Heart left ventricle (tissue), 16 donors: Measurements from ENCODE around the gene GSG1L. TPM values are rescaled to one million over a fixed set of nuclear protein-coding genes. Genes with fewer than 3 reads are reported as not detected.

Experiments used
- ATAC-seq, 4 donors: fragments of 200-7000 bp; cut with Tn5 transposase; one replicate each; pipeline ENCODE4 v1.9.1; 2020 to 2022; ENCODE audit warnings: moderate library complexity in 4 of 4, mild to moderate bottlenecking in 3 of 4, moderate number of reproducible peaks in 1 of 4
- DNase-seq, 5 donors: peaks; one replicate each; pipeline ENCODE4 v3.0.0-alpha.2; 2020
- H3K27ac ChIP-seq, 12 donors: fragments of 200-600 bp; sonication (generic) in 4 of 12; one replicate each; pipeline versions ENCODE4 v1.5.0 to v1.8.0; 2016 to 2022; ENCODE audit warnings: mild to moderate bottlenecking in 2 of 12
- H3K27me3 ChIP-seq, 9 donors: fragments of 200-600 bp; sonication (generic) in 2 of 9; one replicate each; pipeline versions ENCODE4 v1.5.1 to v1.8.0; 2016 to 2022; ENCODE audit warnings: mild to moderate bottlenecking in 3 of 9
- H3K36me3 ChIP-seq, 9 donors: fragments of 200-600 bp; sonication (generic) in 2 of 9; one replicate each; pipeline versions ENCODE4 v1.5.0 to v1.8.0; 2018 to 2022; ENCODE audit warnings: mild to moderate bottlenecking in 2 of 9
- H3K4me1 ChIP-seq, 12 donors: fragments of 200-600 bp; sonication (generic) in 4 of 12; one replicate each; pipeline versions ENCODE4 v1.5.0 to v1.8.0; 2016 to 2022; ENCODE audit warnings: mild to moderate bottlenecking in 3 of 12
- H3K4me3 ChIP-seq, 12 donors: fragments of 200-600 bp; sonication (generic) in 4 of 12; one replicate each; pipeline versions ENCODE4 v1.5.0 to v1.8.0; 2017 to 2022; ENCODE audit warnings: mild to moderate bottlenecking in 9 of 12, moderate library complexity in 4 of 12
- H3K9me3 ChIP-seq, 12 donors: fragments of 200-600 bp; sonication (generic) in 4 of 12; one replicate each; pipeline versions ENCODE4 v1.5.0 to v1.8.0; 2016 to 2022; ENCODE audit warnings: mild to moderate bottlenecking in 1 of 12
- POLR2A ChIP-seq, 2 donors: fragments of 450-650 bp; IDR thresholded peaks; one replicate each; pipeline ENCODE4 v1.6.1; 2017; ENCODE audit warnings: antibody characterized with exemption in 2 of 2, mild to moderate bottlenecking in 2 of 2, moderate library complexity in 2 of 2
- WGBS, 4 donors: extraction: QIAGEN DNeasy Blood & Tissue Kit in 2 of 4; methylation state at CpG; one replicate each; pipeline versions ENCODE4 v1.1.5 to v1.1.7; 2013 to 2018; 5-methylcytosine and 5-hydroxymethylcytosine counted together
- intact Hi-C, 10 donors: fragments of 100-400 bp; cut with DNase I; formaldehyde crosslinking; loops; one replicate each; pipeline versions ENCODE4 v1.11.1 to v1.14.2; 2022
- polyA plus RNA-seq, 2 donors: library from polyadenylated mRNA; stranded (reverse); fragments of 200-250 nt; gene quantifications; one replicate each; pipeline ENCODE4 v1.2.3, GENCODE V29; 2013
- total RNA-seq, 9 donors: library from RNA; depleted of rRNA in 2 of 9; stranded (reverse); fragments of >200 nt in 2 of 9; fragmentation: NEBNext Ultra II Directional in 3 of 9; extraction: Animal tissue kit (Norgen Biotek cat#: 25700) in 3 of 9; gene quantifications; one replicate each; pipeline versions ENCODE4 v1.1.0 to v1.2.4, GENCODE V29; 2016 to 2023
- TF ChIP-seq, protein P1 (sequence below), 12 donors: fragments of 200-600 bp; sonication (generic) in 4 of 12; IDR thresholded peaks; one replicate each; pipeline versions ENCODE4 v1.5.0 to v1.8.0; 2018 to 2022; ENCODE audit warnings: antibody characterized with exemption in 12 of 12, mild to moderate bottlenecking in 5 of 12
- donor health status: ischemic (EF 13 %, LVEDD 7.1; RV severe dilation, severe dysfunction).
- donor health status: healthy with polysubstance abuse.
- donor health status: DM: no; HTN: yes; CAD: no.
- donor health status: DM: no; HTN: no; CAD: no.
- donor health status: ischemic (EF 25% LVEDD 6.9; RV normal size, moderate dysfunction).
- donor health status: ischemic (EF 25% LVEDD 5.7; RV mildly dilated, moderate dysfunction).
- donor health status: healthy.
- donor health status: DM: yes; HTN: yes; CAD: no.
- donor health status: ischemic (EF 35%, LVEDD 5.7; RV mildly dilated, moderate dysfunction).
- donor health status: nonischemic (EF 11% LVEDD 7.7; RV severe dilation, severe dysfunction).
- donor health status: DM: yes; HTN: yes; CAD: no.
- donor health status: PGD.
- donor health status: ischemic (EF 29% LVEDD 5.4; RV normal size, mild dysfunction).
- donor health status: nonischemic (EF 23%, LVEDD 6.1; RV moderate dilation, normal function).

GSG1L gene
- total and polyA plus RNA-seq, 11 donors = 0.11 to 8.7 (median 1.8) TPM; not detected in 4

DNA sequence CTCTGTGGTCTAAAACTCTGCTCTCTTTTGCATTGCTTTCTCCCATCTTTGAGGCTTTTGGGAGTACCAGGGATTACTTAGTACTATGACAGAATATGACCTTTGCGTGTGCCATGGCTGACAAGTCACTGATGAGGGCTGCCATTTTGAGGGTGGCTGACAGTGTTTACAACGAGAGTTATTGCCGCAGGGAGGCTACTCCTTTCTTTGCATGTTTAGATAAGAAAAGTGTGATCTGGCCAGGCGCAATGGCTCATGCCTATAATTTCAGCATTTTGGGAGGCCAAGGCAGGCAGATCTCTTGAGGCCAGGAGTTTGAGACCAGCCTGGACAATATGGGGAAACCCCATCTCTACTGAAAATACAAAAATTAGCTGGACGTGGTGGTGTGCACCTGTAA, 77.5 kb downstream of the GSG1L start:
- no peak for ATAC-seq
- TF ChIP-seq, protein P1, sequence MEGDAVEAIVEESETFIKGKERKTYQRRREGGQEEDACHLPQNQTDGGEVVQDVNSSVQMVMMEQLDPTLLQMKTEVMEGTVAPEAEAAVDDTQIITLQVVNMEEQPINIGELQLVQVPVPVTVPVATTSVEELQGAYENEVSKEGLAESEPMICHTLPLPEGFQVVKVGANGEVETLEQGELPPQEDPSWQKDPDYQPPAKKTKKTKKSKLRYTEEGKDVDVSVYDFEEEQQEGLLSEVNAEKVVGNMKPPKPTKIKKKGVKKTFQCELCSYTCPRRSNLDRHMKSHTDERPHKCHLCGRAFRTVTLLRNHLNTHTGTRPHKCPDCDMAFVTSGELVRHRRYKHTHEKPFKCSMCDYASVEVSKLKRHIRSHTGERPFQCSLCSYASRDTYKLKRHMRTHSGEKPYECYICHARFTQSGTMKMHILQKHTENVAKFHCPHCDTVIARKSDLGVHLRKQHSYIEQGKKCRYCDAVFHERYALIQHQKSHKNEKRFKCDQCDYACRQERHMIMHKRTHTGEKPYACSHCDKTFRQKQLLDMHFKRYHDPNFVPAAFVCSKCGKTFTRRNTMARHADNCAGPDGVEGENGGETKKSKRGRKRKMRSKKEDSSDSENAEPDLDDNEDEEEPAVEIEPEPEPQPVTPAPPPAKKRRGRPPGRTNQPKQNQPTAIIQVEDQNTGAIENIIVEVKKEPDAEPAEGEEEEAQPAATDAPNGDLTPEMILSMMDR (IDR thresholded peaks at IDR 0.05) = no peak
- no peak for TF ChIP-seq POLR2A (IDR thresholded peaks at IDR 0.05)
- no peak for DNase-seq
- WGBS, 4 donors = 82 to 91% (median 86%) methylated on average over 5 of the region's 5 CpGs
- no peak overlapping the region for H3K27ac ChIP-seq
- no peaks in the 10 kb centered on the region for H3K27me3 ChIP-seq
- intact Hi-C loops = no loop called here
- peaks cover 0 to 14% (median 0%) of the 10 kb centered on the region in 12 donors for H3K9me3 ChIP-seq
- no peaks in the 10 kb centered on the region for H3K36me3 ChIP-seq
- H3K4me3 ChIP-seq = no peak overlapping the region
- H3K4me1 ChIP-seq = peaks cover 0 to 6% (median 0%) of the 10 kb centered on the region in 12 donors

DNA sequence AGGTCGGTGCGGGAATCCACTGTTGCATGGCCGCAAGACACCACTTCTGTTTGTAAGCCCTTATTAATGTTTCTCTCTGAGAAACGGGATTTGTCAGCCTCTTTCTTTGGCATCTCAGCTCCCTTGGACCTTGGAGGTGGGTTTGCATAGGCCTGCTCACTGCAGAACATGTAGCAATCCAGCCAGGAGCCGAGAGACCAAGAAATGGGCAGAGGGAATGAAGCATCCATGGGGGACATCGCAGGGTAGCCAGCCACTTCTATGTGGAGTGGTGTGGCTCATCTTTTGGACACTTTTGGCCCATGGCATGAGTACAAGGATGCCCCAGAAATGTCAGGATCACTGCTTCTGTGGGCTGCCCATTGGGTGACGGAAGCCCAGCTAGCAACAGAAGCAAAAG, 79.4 kb downstream of the GSG1L start:
- H3K4me1 ChIP-seq = peaks cover 0 to 7% (median 0%) of the 10 kb centered on the region in 12 donors
- no peak for DNase-seq
- no peak overlapping the region for H3K27ac ChIP-seq
- H3K36me3 ChIP-seq = no peaks in the 10 kb centered on the region
- WGBS, 4 donors = 85 to 89% (median 88%) methylated on average over 7 of the region's 7 CpGs
- peaks cover 0 to 14% (median 0%) of the 10 kb centered on the region in 12 donors for H3K9me3 ChIP-seq
- intact Hi-C loops = no loop called here
- TF ChIP-seq POLR2A (IDR thresholded peaks at IDR 0.05) = no peak
- TF ChIP-seq, protein P1 (IDR thresholded peaks at IDR 0.05) = no peak
- H3K4me3 ChIP-seq = no peak overlapping the region
- no peaks in the 10 kb centered on the region for H3K27me3 ChIP-seq
- no peak for ATAC-seq

DNA sequence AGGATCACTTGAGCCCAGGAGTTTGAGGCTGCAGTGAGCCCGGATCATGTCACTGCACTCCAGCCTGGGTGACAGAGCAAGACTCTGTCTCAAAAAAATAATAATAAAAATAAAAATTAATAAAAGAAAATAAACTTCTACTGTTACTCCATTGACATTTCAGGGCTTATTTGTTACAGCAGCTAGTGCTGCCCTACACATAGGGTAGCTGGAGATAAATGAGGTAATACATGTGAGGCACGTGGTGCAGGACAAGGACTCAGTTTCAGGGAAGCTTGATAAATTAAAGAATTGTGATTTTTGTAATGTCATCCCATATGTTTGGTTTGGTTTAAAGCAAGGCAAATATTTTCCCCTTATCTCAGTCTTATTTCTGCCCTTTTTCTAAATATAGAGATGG, 80.3 kb downstream of the GSG1L start:
- Histone ChIP-seq H3K27ac (no peak overlapping the region), H3K27me3 (no peaks in the 10 kb centered on the region), H3K9me3 (peaks cover 0 to 14% (median 0%) of the 10 kb centered on the region in 12 donors), H3K4me3 (no peak overlapping the region), H3K36me3 (no peaks in the 10 kb centered on the region), H3K4me1 (peaks cover 0 to 7% (median 0%) of the 10 kb centered on the region in 12 donors)
- TF ChIP-seq, protein P1 (IDR thresholded peaks at IDR 0.05) = no peak
- TF ChIP-seq POLR2A (IDR thresholded peaks at IDR 0.05) = no peak
- intact Hi-C loops = no loop called here
- no peak for DNase-seq
- WGBS, 4 donors = 51 to 71% (median 67%) methylated on average over 2 of the region's 2 CpGs
- no peak for ATAC-seq

DNA sequence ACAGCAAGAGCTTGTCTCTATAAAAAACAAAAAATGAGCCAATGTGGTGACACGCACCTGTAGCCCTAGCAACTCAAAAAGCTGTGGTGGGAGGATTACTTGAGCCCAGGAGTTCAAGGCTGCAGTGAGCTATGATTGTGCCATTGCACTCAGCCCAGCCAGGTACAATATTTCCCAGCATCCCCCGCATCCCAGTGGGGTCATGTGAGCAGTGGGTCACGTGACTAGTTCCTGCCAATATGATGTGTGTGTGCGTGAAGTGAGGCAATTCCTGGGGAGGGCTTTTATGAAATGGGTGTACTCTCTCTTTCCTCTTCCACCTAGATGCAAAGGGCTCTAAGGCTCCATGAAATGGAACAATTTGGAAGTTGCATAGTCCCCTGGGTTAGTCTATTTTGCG, 81.3 kb downstream of the GSG1L start:
- H3K4me3 ChIP-seq = no peak overlapping the region
- intact Hi-C loops = no loop called here
- ATAC-seq (no peak), DNase-seq (no peak)
- peaks cover 0 to 14% (median 0%) of the 10 kb centered on the region in 12 donors for H3K9me3 ChIP-seq
- peaks cover 0 to 7% (median 0%) of the 10 kb centered on the region in 12 donors for H3K4me1 ChIP-seq
- H3K36me3 ChIP-seq = no peaks in the 10 kb centered on the region
- H3K27me3 ChIP-seq = no peaks in the 10 kb centered on the region
- TF ChIP-seq, protein P1 (IDR thresholded peaks at IDR 0.05) = no peak
- TF ChIP-seq POLR2A (IDR thresholded peaks at IDR 0.05) = no peak
- H3K27ac ChIP-seq = no peak overlapping the region
- 73 to 85% (median 82%) methylated on average over 5 of the region's 5 CpGs for WGBS, 4 donors
